AML-193 (cell line): Measurements from ENCODE around the gene TAF3.
"Not testable (repeated sequence)": the region's sequence is repeated elsewhere in the genome, so short reads cannot be mapped to it uniquely, and the experiment has no call there.

Source experiments
- DNase-seq, 2 experiments: peaks; one replicate each; lab custom pipeline; 2025; lab: John Stamatoyannopoulos, UW

The TAF3 gene

DNA sequence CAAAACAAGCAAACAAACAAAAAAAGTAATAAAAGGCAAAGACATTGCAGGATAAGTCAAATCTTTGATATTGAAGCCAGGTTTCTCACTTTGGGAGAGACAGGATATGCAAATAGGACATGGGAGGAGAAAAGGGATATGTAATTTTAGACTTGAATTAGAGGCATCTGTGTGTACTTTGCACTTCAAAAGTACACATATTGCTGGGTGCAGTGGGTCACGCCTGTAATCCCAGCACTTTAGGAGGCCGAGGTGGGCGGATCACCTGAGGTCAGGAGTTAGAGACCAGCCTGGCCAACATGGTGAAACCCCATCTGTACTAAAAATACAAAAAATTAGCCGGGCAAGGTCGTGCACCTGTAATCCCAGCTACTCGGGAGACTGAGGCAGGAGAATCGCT lies 6.6 kb upstream of the TAF3 start:
- DNase-seq: not testable (repeated sequence)

DNA sequence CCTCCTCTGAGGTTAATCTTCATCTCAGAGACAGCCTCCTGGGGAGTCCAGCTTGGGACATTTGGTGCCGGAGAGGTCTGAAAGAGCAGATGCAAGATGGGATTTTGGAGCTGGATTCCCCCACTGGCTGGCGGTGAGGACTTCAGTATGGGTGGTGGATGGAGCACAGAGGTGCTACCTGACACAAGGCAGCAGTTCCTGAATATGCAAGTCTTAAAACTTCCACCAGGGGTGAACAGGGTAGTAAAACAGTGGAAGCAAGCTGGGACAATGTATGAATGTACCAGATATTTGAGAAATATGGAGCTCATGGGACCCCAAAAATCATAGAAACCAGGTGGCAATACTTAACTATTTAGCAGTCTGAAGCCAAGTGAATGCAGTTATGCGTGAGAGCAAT lies 4.8 kb upstream of the TAF3 start:
- DNase-seq: no peak

DNA sequence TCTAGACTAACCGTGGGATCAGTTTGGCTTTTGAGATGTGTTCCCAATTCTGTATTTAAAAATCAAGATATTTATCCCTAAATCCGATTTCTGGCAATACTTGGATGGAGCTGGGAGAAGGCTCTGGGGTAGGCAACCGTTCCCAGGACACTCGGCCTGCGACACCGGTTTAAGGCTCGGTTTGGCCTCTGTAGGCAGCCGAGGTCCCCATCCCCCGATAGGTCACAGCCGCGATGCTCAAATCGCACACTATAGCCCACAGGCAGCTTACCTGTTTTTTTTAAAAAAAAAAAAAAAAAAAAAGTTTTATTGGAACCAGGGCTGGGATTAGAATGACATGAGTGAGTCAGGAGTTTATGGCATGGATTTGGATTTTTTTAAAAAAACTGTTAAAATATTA lies 729 bp upstream of the TAF3 start:
- no peak for DNase-seq

DNA sequence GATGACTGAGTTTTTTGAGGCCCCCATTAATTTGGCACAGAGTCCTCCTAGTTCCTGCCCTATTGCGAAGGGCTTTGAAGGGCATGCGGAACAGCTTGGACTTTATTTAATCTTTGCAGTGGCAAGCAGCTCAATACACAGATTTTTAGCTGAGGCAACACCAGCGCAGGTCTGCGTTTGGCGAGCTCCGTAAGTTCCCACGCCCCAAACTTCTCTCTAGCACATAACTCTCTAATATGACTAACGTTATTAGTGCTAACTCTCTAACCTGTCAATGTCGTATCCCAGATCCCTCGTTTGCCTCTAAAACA lies 366 bp upstream of the TAF3 start:
- peak in 1 of 2 experiments; percentile 52 for DNase-seq

DNA sequence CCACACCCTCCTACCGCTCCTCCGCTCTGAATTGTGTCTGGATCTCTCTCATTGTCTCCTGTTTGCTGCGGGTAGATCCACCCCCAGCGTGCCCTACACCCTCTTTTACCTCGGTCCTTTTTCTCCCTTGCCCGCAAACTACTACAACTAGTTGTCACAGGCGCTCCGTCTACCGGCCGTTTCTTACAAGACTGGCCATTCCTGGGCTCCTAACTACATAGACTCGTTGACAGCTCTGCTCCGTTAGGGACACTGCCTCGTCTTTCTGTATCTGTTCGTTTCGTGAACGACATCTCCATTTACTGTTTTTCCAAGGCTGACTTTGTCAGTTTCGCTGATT lies 786 bp downstream of the TAF3 start:
- peak; percentile 50 to 65 for DNase-seq

DNA sequence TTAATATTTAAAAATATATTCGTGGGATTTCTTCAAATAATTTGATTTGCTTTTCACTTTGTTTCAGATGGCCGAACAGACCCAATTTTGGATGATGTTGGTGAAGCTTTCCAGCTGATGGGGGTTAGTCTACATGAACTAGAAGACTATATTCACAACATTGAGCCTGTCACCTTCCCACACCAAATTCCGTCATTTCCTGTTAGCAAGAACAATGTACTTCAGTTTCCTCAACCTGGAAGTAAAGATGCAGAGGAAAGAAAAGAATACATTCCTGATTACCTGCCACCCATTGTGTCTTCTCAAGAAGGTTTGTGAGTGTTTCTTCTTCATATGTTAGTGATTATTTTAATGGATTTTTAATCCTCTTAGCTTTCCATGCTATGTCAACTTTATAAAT lies 5.9 kb downstream of the TAF3 start:
- DNase-seq: no peak

DNA sequence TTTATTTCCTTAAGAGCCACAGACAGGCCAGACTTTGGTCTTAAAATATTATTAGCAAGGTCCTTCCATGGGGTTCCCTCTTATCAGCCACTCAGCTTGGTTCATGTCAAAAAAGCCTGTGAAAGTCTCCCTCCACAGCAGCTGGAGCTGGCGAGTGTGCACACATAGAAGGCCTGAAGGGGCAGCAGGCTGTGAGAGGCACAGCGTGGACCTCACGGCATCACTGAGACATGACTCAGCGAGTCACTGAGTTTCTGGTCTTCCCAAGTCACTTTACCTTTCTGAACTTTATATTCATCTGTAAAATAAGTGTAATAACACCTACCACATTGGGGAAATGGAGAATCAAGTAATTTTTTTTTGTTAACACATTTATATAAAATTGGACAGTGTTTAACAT lies 8.7 kb downstream of the TAF3 start:
- no peak for DNase-seq

DNA sequence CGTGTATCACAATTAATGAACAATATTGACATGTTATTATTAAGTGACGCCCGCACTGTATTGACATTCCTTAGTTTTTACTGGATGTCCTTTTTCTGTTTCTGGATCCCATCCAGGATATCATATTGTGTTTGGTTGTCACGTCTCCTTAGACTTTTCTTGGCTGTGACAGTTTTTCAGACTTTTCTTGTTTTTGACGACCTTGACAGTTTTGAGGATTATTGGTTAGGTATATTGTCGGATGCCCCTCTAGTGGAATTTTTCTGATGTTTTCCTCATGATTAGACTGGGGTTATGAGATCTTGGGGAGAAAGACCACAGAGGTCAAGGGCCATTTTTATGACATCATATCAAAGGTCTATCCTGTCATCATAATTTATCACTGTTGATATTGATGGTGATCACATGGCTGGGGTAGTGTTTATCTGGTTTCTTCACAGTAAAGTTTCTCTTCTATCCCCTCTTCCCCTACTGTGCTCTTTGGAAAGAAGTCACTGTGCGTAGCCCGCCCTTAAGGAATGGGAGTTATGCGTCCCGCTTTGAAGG lies 11.1 kb downstream of the TAF3 start:
- DNase-seq: no peak

DNA sequence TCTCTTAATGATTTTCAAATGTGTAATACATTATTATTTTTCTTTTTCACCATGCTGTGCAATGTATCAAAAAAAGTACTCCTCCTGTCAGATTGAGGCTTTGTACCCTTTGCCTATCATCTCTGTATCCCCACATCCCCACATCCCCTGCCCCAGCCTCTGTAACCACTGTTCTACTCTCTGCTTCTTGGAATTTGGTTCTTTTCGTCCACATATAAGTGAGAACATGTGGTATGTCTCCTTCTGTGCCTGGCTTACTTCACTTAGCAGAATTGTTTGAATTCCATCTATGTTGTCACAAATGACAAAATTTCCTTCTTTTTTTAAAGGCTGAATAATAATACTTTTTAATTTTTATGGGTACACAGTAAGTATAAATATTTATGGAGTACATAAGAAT lies 13.8 kb downstream of the TAF3 start:
- DNase-seq: no peak

DNA sequence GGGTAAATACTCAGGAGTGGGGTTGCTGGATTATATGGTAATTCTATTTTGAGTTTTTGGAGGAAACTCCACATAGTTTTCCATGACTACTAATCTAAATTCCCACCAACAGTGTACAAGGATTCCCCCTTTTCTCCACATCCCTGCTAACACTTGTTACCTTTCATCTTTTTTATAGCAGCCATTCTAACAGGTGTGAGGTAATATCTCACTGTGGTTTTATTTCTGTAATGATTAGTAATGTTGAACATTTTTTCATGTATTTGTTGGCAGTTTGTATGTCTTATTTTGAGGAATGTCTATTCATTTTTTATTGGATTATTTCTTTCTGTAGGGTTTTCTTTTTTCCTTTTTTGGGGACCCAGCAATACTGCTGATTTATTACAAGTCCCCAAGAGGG lies 14.9 kb downstream of the TAF3 start:
- no peak for DNase-seq

DNA sequence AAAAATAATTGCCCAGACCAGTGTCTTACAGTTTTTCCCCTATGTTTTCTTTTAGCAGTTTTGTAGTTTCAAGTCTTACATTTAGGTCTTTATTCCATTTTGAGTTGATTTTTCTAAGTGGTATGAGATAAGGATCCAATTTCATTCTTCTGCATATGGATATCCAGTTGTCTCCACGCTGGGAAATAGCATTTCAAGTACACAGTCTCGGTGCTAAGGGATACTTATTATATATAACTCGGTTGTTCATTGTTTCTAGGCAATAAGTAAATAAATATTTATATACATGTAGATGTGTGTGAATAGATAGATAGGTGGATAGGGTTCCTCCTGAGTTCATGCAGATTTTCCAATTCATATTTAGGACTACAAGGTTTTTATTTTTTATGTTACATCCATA lies 16.0 kb downstream of the TAF3 start:
- no peak for DNase-seq

DNA sequence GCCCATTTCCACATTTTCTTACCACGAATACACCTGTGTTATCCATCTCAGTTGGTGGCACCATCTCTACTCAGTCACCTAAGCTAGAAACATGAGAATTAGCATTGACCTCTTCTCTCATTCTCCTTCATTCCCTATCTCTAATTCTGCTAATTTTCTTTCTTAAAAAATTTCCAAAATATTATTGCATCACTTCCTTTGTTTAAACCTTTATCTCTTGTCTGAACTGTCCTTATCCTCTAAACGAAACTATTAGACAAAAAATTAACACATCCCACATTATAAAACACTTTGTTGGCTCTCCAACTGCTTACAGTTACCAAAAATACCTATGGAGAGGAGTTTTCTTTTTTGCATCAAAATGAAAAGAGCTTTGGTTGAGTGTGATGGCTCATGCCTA lies 18.3 kb downstream of the TAF3 start:
- no peak for DNase-seq

DNA sequence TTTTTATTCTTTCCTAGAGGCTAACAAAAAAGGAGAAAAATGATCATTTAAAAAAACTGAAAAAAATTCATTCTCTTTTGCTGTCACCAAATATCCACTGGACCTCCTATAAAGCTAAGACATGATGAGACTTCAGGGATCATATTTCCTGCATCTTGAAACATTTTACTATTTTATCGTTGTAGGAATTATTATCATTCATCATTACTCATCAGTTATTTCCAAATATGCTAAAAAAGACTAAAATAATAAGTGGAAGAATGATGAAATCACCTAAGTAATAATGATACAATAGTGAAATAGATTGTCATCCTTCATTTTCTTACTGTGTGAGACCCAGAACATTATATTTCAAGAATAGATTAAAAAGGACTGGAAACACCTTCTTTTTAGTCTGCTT lies 28.3 kb downstream of the TAF3 start:
- DNase-seq: no peak

DNA sequence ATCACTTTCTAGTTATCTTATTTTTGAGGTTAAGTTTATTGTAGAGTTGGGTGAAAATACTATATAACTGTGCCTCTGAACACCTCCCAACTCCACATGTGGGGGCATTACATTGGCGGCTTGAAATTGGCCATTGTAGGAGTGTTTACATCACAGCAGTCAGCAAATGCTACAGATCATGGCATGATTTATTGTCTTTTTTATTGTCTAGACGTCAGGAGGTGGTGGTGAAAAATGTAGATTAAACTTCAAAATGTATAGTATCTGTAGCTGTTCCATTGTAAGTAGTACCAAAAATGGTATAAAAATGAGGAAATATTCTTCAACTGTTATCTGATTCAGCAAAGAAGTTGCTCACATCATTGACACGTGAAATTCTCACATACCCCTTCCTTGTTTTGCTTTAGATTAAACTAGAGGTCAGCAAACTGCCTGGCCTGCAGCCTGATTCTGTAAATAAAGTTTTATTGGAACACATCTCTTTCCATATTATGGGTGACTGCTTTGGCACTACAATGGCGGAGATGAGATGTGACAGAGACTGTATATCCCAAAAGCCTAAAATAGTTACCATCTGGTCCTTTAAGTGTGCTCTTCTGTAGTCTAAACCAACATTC lies 35.0 kb downstream of the TAF3 start:
- no peak for DNase-seq

DNA sequence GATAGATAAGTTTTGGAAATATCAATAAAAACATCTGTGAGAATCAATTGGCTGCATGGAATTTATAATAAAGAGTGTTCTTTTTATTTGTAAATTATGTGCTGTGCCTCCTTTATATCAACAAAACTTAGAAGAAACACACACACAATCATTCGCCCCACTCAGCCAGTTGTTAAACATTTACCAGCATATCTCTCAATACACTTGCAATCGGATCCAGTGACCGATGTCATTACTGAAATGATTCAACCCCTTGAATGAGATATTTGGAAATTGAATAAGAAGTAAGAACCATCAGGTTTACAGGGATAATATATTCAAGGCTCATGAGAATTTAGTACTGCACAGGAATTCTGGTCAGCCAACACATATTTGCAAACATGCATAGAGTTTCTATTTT lies 35.6 kb downstream of the TAF3 start:
- no peak for DNase-seq

DNA sequence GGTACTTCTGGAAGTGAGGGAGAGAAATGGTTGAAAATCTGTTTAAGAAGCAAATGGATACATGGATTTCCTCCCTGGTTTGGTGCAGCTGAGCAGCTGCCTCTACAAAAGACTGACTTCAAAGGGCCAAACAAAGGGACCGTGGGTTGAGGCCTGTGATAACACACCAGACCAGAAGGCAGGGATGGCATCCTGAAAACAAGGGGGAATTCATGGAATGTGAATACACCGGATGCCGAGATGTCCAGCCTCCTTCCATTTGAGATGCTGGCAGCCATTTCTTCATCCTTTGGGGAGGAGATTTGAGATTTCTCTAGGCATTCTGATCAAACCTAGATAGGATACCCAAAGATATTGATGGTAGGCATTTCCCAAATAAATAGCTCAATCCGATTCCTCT lies 36.9 kb downstream of the TAF3 start:
- DNase-seq: no peak

DNA sequence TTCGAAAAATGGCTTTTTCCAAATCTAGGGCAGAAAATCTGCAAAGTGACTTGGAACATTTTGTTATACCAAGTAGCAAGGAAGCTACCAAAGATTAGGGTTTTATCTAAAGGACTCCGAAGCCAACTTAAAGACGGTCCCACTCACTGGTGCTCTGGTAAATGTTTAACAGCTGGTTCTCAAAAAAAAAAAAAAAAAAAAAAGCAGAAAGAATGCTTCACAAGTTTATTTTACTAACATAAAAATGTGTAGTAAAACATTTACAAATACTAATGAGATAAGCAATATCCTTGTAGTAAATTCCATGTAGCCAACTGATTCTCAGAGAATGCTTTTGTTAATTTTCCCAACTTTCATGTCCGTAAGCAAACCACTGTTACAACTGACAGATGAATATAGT lies 38.4 kb downstream of the TAF3 start:
- DNase-seq: no peak

DNA sequence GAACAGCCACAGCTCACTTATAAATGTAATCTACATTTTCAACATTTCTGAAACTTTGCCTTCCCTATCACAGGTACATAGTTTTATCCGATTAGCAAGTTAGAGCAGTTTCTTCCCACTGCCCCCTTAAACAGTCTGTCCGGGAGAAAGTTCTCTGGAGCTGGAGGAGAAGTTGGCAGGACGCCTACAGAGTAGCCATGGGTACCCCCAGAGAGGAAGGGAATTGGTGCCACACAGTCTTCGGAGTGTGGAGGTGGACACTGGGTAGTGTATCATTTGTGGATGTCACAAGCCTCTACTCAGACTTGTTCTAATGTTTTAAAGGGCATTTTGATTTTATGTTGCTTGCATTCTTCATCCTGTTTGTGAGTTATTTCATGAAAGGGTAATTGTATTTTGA lies 39.0 kb downstream of the TAF3 start:
- DNase-seq: no peak

DNA sequence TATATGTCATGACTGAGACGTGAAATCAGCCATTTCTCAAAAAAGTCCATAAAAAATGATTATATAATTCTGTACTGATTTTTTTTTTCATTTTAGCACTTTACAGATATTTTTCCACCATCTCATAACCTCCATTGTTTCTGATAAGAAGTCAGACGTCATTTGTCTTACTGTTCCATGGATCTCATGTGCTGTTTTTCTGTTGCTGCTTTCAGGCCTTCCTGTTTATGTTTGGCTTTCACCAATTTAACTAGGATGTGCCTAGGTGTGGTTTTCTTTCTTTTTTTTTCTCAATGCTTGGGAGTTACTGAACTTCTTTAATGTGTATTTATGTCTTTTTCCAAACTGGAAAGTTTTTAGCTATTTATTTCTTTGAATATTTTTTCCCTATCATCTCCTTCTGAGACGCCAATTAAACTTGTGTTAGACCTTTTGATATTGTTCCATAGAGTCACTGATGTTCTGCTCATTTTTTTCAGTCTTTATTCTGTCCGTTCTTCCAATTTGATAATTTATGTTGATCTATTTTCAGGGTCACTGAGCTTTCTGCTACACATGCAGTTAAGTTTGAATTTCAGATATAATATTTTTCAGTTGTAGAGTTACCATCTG lies 43.3 kb downstream of the TAF3 start:
- peak in 1 of 2 experiments; percentile 2 for DNase-seq

DNA sequence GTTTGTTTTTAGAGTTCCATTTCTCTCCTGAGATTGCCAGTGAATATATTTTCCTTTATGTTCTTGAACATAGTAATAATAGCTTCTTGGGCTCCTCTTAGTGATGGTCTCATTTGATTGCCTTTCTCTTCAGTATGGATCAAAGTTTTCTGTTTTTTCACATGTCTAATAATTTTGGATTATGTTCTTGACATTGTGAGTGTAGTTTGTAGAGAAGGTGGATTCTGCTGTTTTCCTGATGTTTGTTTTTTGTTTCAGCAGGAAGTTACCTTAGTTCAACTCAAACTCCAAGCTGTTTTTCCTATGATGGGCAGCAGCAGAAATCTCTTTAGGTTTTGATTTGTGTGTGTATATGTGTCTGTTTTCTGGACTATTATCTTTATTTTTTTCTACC lies 43.8 kb downstream of the TAF3 start:
- no peak for DNase-seq

DNA sequence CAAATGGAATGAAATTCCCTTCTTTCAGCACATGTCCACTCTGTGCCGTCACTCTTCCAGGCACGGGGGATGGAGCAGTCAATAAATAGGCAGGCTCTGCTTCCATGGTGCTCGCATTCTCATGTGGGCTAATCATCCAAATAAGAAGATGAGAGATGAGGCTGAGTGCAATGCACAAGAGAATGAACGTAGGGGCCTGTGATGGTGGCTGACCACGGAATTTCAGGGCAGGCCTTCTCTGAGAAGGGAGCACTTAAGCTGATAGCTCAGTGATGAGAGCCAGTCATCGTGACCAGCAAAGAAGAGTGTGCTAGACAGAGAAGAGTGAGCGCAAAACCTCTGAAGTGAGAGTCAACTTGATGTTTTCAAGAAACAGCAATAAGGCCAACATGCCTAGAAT lies 47.9 kb downstream of the TAF3 start:
- DNase-seq: no peak

DNA sequence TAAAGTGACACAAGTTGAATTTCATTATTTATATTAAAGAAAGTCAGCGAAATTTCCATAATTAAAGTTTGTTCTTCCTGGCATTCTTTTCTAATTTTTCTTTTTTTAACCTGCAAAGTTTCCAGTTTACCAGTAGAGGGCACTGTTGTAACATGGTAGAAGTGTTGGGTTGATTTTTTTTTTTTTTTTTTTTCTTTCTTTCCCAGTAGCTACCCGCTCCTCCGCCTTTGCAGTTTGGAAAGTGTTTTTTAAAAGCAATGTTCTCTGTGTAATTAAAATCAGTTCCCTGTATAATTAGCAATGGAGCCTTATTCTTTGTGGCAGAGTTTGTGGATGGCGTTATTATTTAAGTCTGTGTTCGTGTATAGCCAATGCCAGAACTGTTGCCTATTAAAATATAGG lies 53.7 kb downstream of the TAF3 start:
- peak; percentile 37 to 53 for DNase-seq

DNA sequence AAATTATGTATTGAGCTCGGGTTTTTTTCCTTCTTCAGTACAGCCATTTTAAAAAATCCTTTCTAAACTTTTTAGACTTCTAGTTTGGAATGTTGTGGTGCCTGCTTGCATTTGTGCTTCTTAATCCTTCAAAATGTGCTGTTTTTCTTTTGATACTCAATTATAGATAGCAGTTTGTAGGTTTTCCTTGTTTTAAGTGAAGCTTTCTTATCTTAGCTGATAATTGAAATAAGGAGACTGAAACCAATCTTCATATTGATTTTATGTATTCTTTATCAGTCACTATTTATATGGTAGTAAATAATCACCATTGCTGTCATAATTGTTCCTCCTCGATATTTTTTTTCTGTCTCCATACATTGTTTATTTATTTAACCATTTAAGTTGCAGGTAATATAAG lies 56.6 kb downstream of the TAF3 start:
- DNase-seq: no peak

DNA sequence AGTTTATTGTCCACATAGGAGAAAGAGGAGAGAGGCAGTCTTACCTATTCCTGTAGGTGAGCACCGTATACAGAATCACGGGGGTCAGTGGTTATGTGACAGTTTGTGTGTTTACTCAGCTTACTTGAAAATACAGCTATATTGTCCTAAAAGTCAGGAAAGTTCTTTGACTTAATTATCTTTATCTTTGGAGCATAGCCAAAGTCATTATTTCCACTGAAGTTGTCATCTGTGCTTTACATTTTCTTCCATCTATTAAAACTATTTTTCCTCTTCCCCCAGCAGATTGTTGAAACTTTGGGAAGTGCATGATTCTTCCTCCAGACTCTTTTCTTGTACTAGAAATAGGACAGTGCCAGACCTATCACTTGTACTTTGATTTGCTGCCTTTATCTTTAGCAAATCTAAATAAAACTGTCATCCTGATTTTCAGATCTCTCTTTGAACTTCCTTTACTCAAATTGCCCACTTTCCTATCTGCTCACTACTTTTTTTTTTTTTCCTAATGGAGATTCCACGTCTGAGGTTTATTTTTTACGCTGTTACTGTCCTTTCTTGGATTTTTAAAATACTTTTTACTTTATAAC lies 58.3 kb downstream of the TAF3 start:
- DNase-seq: no peak
